GM21717 (cell line): ENCODE results near the gene EMX1.

Experiments
- ATAC-seq: cut with Tn5 transposase; IDR thresholded peaks from one replicate; pipeline ENCODE4 v1.9.1; 2021; ENCODE audit warnings: mild to moderate bottlenecking, moderate library complexity; ENCODE audit not compliant: unreplicated experiment

Gene EMX1

GRCh38 chr2:72924353-72925240 lies 7.3 kb downstream of the EMX1 start:
- ATAC-seq: no peak

- ATAC-seq: no peak
Measured at GRCh38 chr2:72925328-72925943, 8.1 kb downstream of the EMX1 start.

- ATAC-seq: no peak
Measured at GRCh38 chr2:72926368-72926767, 9.0 kb downstream of the EMX1 start.

GRCh38 chr2:72926811-72927465 lies 9.6 kb downstream of the EMX1 start:
- no peak for ATAC-seq

- no peak for ATAC-seq
Measured at GRCh38 chr2:72927619-72928550, 10.6 kb downstream of the EMX1 start.

- no peak for ATAC-seq
Measured at GRCh38 chr2:72929010-72929409, 11.7 kb downstream of the EMX1 start.

- ATAC-seq: no peak
Measured at GRCh38 chr2:72931280-72931910, 14.1 kb downstream of the EMX1 start.

GRCh38 chr2:72932045-72932740 lies 14.9 kb downstream of the EMX1 start:
- ATAC-seq: no peak

GRCh38 chr2:72932805-72933204 lies 15.5 kb downstream of the EMX1 start:
- ATAC-seq: no peak

- no peak for ATAC-seq
Measured at GRCh38 chr2:72933207-72933606, 15.9 kb downstream of the EMX1 start.

GRCh38 chr2:72933646-72934151 lies 16.4 kb downstream of the EMX1 start:
- ATAC-seq: no peak

GRCh38 chr2:72934683-72935610 lies 17.6 kb downstream of the EMX1 start:
- ATAC-seq: no peak

- ATAC-seq: no peak
Measured at GRCh38 chr2:72935611-72935957, 18.3 kb downstream of the EMX1 start.

GRCh38 chr2:72936660-72937355 lies 19.5 kb downstream of the EMX1 start:
- no peak for ATAC-seq

- ATAC-seq: no peak
Measured at GRCh38 chr2:72937356-72937669, 20.0 kb downstream of the EMX1 start.

- no peak for ATAC-seq
Measured at GRCh38 chr2:72938455-72938854, 21.1 kb downstream of the EMX1 start.

GRCh38 chr2:72940361-72940760 lies 23.0 kb downstream of the EMX1 start:
- ATAC-seq: no peak

GRCh38 chr2:72940786-72941185 lies 23.5 kb downstream of the EMX1 start:
- ATAC-seq: no peak
